ENCODE data around the gene MAP4K4. TPM values are rescaled to one million over a fixed set of nuclear protein-coding genes. Genes with fewer than 3 reads are reported as not detected.

Gene MAP4K4
- total RNA-seq, 1 experiment from 2014 or later = 132 TPM

- H4K8ac ChIP-seq (replicated peaks; ENCODE audit: insufficient read length, low read depth, low read length) = no peak overlapping the region
- H4K5ac ChIP-seq (ENCODE audit: insufficient read length, low read depth, low read length) = no peak overlapping the region
- DNase-seq = no peak
- TF ChIP-seq CTCF (conservative IDR thresholded peaks at IDR 0.05) = no peak
- H2AFZ ChIP-seq (ENCODE audit: low read length) = no peak overlapping the region
- no peaks in the 10 kb centered on the region for H3K79me1 ChIP-seq (ENCODE audit: insufficient read depth, low read depth, low read length, poor library complexity, severe bottlenecking)
- H3K9ac ChIP-seq (ENCODE audit: extremely low read depth, insufficient read length, low read length) = no peak overlapping the region
- H3K23ac ChIP-seq (ENCODE audit: insufficient read length, low read depth, low read length) = no peak overlapping the region
- H2BK15ac ChIP-seq (ENCODE audit: low read depth, low read length) = no peak overlapping the region
- H3K27me3 ChIP-seq (ENCODE audit: insufficient read depth, low read length) = no peaks in the 10 kb centered on the region
- H3K4me3 Mint-ChIP-seq = no peak overlapping the region
- H3K9me3 ChIP-seq (ENCODE audit: control insufficient read depth, low read depth, low read length) = no peaks in the 10 kb centered on the region
- no peak overlapping the region for H4K91ac ChIP-seq (ENCODE audit: insufficient read length, low read depth, low read length)
- H3T11ph ChIP-seq (ENCODE audit: low read length) = no peak overlapping the region
- no peaks in the 10 kb centered on the region for H3K4me1 ChIP-seq (ENCODE audit: insufficient read depth, low read length)
- H3K4ac ChIP-seq (ENCODE audit: low read depth, low read length) = no peak overlapping the region
- no peak overlapping the region for H3K18ac ChIP-seq (ENCODE audit: insufficient read length, low read depth, low read length)
- no peak overlapping the region for H3K4me2 ChIP-seq (ENCODE audit: insufficient read depth, insufficient read length, low read length)
- H3K27me3 Mint-ChIP-seq (ENCODE audit: low read depth) = no peaks in the 10 kb centered on the region
- no peaks in the 10 kb centered on the region for H3K23me2 ChIP-seq (ENCODE audit: insufficient read length, low read depth, low read length, poor library complexity, severe bottlenecking)
- no peaks in the 10 kb centered on the region for H3K4me1 Mint-ChIP-seq
- no peak overlapping the region for H2BK120ac ChIP-seq (ENCODE audit: low read depth, low read length, poor library complexity, severe bottlenecking)
- no peak overlapping the region for H2BK20ac ChIP-seq (ENCODE audit: low read depth, low read length, poor library complexity, severe bottlenecking)
- H3K36me3 Mint-ChIP-seq (ENCODE audit: insufficient read depth in 1 of 3, low read depth in 3 of 3) = peaks cover 31 to 73% (median 62%) of the 10 kb centered on the region in 3 experiments
- no peak overlapping the region for H3K27ac Mint-ChIP-seq
- H3K56ac ChIP-seq (ENCODE audit: insufficient read length, low read depth, low read length) = no peak overlapping the region
- no peak overlapping the region for H3K27ac ChIP-seq (ENCODE audit: insufficient read length, low read depth, low read length)
- no peak overlapping the region for H3K14ac ChIP-seq (ENCODE audit: insufficient read depth, low read length)
- no peak overlapping the region for H2AK5ac ChIP-seq (ENCODE audit: insufficient read length, low read length)
- no peak overlapping the region for H2BK12ac ChIP-seq (ENCODE audit: insufficient read length, low read depth, low read length)
- no peaks in the 10 kb centered on the region for H4K20me1 ChIP-seq (ENCODE audit: control insufficient read depth, insufficient read depth, insufficient read length)
- no peaks in the 10 kb centered on the region for H3K9me3 Mint-ChIP-seq
- no peaks in the 10 kb centered on the region; the same call in 1 of the 2 replicates for H3K79me2 ChIP-seq (ENCODE audit: insufficient read depth, low read length)
- H2BK5ac ChIP-seq (ENCODE audit: insufficient read length, low read length) = no peak overlapping the region
Observed at GRCh38 chr2:101879466-101879865, 182.0 kb downstream of the MAP4K4 start.

Measured in H9 (cell line).